Colonic mucosa (tissue), 4 donors: Measurements from ENCODE around the gene SIPA1L2. TPM values are rescaled to one million over a fixed set of nuclear protein-coding genes. Genes with fewer than 3 reads are reported as not detected.

Experiments used
- DNase-seq: peaks from one replicate; pipeline ENCODE4 v3.0.0-alpha.2; 2020
- H3K27ac ChIP-seq: fragments of 200-600 bp; one replicate; pipeline ENCODE4 v1.8.0; 2021
- H3K27me3 ChIP-seq: fragments of 200-600 bp; one replicate; pipeline ENCODE4 v1.8.0; 2021
- H3K36me3 ChIP-seq: fragments of 200-600 bp; one replicate; pipeline ENCODE4 v1.8.0; 2021
- H3K4me1 ChIP-seq: fragments of 200-600 bp; one replicate; pipeline ENCODE4 v1.8.0; 2021; ENCODE audit warnings: mild to moderate bottlenecking
- H3K4me3 ChIP-seq: fragments of 200-600 bp; one replicate; pipeline ENCODE4 v1.8.0; 2021
- H3K9ac ChIP-seq, 2 donors: one replicate each; pipeline ENCODE4 v1.7.0; 2013; ENCODE audit warnings: control low read depth in 2 of 2, low read depth in 2 of 2, low read length in 2 of 2
- H3K9me3 ChIP-seq: fragments of 200-600 bp; one replicate; pipeline ENCODE4 v1.8.0; 2021
- intact Hi-C: fragments of 100-400 bp; cut with DNase I; formaldehyde crosslinking; loops from one replicate; pipeline ENCODE4 v1.14.1; 2022
- total RNA-seq, 2 donors: library from RNA; stranded (reverse); fragmentation: NEBNext Ultra II Directional in 1 of 2; extraction: Animal tissue kit (Norgen Biotek cat#: 25700) in 1 of 2; gene quantifications; one replicate each; pipeline ENCODE4 v1.2.1, GENCODE V29; 2021
- TF ChIP-seq, protein P1 (sequence below): fragments of 200-600 bp; IDR thresholded peaks from one replicate; pipeline ENCODE4 v1.8.0; 2022; ENCODE audit warnings: antibody characterized with exemption, mild to moderate bottlenecking
- donor health status: healthy.
- donor health status: DM: no; HTN: no; CAD: no.
- donor health status: DM: no; HTN: no; CAD: no.

The SIPA1L2 gene
- total RNA-seq, 2 donors from 2014 or later: 53.6 to 64.4 TPM

DNA sequence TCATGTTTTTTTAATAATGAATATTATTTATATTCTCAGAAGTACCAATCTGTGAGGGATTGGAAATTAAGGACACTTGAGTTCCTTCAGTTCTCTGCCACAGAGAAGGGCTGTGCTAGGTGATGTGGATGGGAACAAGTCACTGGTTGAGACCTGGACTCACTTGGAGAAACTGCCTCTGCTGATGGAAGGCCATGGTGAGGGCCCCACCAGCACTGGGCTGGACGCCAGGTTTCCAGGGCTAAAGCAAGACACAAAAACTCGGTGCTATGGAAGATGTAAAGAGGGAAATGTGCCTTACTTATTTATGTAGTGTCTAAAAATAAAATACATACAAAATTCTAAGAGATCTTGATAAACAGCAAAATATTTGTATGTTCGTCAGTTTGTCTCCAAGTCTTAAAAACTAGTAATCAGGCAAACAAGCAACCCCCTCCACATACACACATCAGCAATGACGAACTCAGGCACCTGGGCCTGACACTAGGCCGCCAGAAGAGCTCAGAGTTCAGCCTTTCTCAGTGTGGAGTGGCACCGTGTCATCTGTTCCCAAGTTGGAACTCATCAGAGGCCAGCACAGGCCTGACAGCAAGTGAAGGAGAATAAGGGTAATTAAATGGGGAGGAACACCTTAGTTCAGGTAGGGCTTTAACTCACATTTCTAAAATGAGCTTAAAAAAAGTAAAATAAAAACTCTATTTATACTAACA lies 19.6 kb downstream of the SIPA1L2 start:
- intact Hi-C loops: loop anchor here (10.0 kb wide), 1 partner anchor 136 kb away; no protein-coding TSS in a partner anchor
- Histone ChIP-seq H3K9me3 (no peaks in the 10 kb centered on the region), H3K27ac (no peak overlapping the region), H3K36me3 (no peaks in the 10 kb centered on the region), H3K4me1 (no peaks in the 10 kb centered on the region), H3K27me3 (no peaks in the 10 kb centered on the region), H3K4me3 (no peak overlapping the region), H3K9ac (no peak overlapping the region)
- TF ChIP-seq, protein P1, sequence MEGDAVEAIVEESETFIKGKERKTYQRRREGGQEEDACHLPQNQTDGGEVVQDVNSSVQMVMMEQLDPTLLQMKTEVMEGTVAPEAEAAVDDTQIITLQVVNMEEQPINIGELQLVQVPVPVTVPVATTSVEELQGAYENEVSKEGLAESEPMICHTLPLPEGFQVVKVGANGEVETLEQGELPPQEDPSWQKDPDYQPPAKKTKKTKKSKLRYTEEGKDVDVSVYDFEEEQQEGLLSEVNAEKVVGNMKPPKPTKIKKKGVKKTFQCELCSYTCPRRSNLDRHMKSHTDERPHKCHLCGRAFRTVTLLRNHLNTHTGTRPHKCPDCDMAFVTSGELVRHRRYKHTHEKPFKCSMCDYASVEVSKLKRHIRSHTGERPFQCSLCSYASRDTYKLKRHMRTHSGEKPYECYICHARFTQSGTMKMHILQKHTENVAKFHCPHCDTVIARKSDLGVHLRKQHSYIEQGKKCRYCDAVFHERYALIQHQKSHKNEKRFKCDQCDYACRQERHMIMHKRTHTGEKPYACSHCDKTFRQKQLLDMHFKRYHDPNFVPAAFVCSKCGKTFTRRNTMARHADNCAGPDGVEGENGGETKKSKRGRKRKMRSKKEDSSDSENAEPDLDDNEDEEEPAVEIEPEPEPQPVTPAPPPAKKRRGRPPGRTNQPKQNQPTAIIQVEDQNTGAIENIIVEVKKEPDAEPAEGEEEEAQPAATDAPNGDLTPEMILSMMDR: no peak
- no peak for DNase-seq

GRCh38 chr1:232608427-232608826 lies 21.5 kb downstream of the SIPA1L2 start:
- DNase-seq: no peak
- Histone ChIP-seq H3K27ac (no peak overlapping the region), H3K27me3 (no peaks in the 10 kb centered on the region), H3K4me1 (no peaks in the 10 kb centered on the region), H3K4me3 (no peak overlapping the region), H3K9ac (no peak overlapping the region), H3K36me3 (no peaks in the 10 kb centered on the region), H3K9me3 (no peaks in the 10 kb centered on the region)
- TF ChIP-seq, protein P1: no peak
- intact Hi-C loops: loop anchor here (10.0 kb wide), 1 partner anchor 744 kb away; no protein-coding TSS in a partner anchor

DNA sequence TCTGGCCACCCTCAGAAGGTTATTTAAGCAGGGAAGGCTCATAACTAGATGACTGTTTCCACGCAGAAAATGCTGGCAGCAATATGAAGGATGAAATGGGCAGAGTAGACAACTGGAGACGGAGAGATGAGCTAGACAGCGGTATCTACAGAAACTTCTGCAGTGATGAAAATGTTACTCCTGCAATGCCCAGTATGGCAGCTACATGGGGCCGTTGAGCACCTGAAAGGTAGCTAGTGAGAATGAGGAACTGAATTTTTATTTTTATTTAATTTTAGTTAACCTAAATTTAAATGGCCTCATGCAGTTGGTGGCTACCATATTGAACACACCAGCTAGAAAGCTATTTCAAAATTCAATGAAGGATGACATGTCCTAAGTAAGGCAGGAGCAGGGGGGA lies 27.3 kb downstream of the SIPA1L2 start:
- no peak overlapping the region for H3K27ac ChIP-seq
- no peak overlapping the region for H3K4me3 ChIP-seq
- H3K4me1 ChIP-seq: no peaks in the 10 kb centered on the region
- H3K9ac ChIP-seq: no peak overlapping the region
- DNase-seq: no peak
- H3K36me3 ChIP-seq: no peaks in the 10 kb centered on the region
- TF ChIP-seq, protein P1: no peak
- no peaks in the 10 kb centered on the region for H3K27me3 ChIP-seq
- no peaks in the 10 kb centered on the region for H3K9me3 ChIP-seq
- intact Hi-C loops: loop anchor here (10.0 kb wide), 1 partner anchor 738 kb away; no protein-coding TSS in a partner anchor

- H3K27me3 ChIP-seq: no peaks in the 10 kb centered on the region
- H3K9me3 ChIP-seq: no peaks in the 10 kb centered on the region
These were observed 29.3 kb downstream of the SIPA1L2 start for GRCh38 chr1:232600424-232601258.

More at GRCh38 chr1:232600424-232601258, 29.3 kb downstream of the SIPA1L2 start:
- intact Hi-C loops: loop anchor here (10.0 kb wide), 1 partner anchor 736 kb away; no protein-coding TSS in a partner anchor
- TF ChIP-seq, protein P1: no peak
- no peaks in the 10 kb centered on the region for H3K4me1 ChIP-seq
- no peak overlapping the region for H3K9ac ChIP-seq
- DNase-seq: no peak
- no peak overlapping the region for H3K27ac ChIP-seq
- H3K36me3 ChIP-seq: no peaks in the 10 kb centered on the region
- no peak overlapping the region for H3K4me3 ChIP-seq
